Epithelial cell of esophagus (primary cell): Measurements from ENCODE around the gene PNMA8A.

Experiments
- DNase-seq: peaks from one replicate; pipeline ENCODE4 v3.0.0; 2010; ENCODE audit warnings: low read depth
- H3K4me3 ChIP-seq: 2 replicates; pipeline ENCODE4 v1.5.1; 2011; ENCODE audit warnings: mild to moderate bottlenecking, low read length, control low read depth
- TF ChIP-seq, protein P1 (sequence below): IDR thresholded peaks from 2 replicates; pipeline ENCODE4 v1.5.1; 2011; ENCODE audit warnings: low read depth, mild to moderate bottlenecking, low read length, control low read depth, inconsistent platforms; ENCODE audit not compliant: insufficient read depth; ENCODE audit errors: missing control alignments

The PNMA8A gene

DNA sequence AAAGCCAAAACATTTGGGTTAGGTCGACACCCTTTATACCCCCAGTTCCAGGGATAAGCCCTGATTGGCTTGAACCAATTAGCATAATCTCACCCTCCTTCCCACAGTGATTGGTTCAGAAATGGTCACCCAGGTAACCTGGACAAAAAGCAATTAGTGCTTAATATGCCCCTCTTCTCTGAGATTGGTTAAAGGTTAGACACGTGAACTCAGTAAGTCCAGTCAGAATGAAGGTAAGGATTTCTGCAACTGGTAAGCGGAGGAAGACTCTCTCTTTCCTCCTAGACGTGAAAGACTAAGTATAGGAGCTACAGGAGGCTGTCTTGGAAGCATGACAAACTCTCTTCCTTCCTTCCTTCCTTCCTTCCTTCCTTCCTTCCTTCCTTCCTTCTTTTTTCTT is 41.4 kb downstream of the PNMA8A start:
- TF ChIP-seq, protein P1, sequence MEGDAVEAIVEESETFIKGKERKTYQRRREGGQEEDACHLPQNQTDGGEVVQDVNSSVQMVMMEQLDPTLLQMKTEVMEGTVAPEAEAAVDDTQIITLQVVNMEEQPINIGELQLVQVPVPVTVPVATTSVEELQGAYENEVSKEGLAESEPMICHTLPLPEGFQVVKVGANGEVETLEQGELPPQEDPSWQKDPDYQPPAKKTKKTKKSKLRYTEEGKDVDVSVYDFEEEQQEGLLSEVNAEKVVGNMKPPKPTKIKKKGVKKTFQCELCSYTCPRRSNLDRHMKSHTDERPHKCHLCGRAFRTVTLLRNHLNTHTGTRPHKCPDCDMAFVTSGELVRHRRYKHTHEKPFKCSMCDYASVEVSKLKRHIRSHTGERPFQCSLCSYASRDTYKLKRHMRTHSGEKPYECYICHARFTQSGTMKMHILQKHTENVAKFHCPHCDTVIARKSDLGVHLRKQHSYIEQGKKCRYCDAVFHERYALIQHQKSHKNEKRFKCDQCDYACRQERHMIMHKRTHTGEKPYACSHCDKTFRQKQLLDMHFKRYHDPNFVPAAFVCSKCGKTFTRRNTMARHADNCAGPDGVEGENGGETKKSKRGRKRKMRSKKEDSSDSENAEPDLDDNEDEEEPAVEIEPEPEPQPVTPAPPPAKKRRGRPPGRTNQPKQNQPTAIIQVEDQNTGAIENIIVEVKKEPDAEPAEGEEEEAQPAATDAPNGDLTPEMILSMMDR, result no peak
- DNase-seq, result no peak
- no peak overlapping the region for H3K4me3 ChIP-seq

DNA sequence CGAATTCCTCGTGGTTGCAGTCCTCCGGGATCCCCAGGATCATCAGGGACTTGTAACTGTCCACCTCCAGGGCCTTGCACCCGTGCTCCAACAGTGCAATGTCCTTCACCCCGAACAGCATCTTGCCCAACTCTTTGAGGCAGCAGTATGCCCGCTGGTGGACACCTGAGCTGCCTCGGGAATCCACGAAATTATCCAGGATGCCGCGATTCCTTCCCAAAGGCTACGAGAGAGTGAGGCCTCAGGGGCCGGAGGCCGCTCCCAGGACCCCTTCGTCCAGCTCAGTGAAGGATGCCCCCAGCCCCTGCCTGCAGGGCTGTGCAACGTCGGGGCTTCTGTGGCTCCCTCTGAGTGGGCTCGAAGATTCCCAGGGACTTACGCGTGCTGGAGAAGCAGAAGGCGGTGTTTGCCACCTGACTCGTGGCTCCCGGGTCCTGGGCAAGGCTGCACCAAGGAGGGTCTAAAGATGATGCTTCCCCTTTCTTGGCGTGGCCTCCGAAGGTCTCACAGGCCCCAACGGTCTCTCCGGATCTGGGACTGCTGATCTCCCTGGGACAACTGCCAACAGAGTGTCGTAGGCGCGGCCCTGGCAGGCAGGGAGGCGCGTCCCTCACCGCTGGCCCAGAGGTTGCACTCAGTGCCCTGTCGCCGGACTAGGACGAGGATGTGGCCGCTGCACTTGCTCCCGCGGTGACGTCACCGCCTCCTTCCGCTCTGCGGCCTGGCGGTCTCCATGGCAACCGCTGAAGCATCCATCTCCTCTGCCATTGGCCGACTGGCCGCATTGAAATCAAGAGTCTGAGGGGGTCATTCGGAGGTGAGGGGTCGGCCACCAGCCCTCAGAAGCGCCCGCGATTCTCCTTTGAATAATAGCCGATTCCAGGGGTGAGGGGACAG is 42.9 kb downstream of the PNMA8A start, which contains the start of gene PNMA8C:
Gene PNMA8C (minus strand): TSS at position 698 of the 897 bp plus-strand sequence. CDS start 577 bp downstream, at position 121.
- DNase-seq, result no peak
- H3K4me3 ChIP-seq, result no peak within 1 kb of the TSS
- TF ChIP-seq, protein P1, result no peak

DNA sequence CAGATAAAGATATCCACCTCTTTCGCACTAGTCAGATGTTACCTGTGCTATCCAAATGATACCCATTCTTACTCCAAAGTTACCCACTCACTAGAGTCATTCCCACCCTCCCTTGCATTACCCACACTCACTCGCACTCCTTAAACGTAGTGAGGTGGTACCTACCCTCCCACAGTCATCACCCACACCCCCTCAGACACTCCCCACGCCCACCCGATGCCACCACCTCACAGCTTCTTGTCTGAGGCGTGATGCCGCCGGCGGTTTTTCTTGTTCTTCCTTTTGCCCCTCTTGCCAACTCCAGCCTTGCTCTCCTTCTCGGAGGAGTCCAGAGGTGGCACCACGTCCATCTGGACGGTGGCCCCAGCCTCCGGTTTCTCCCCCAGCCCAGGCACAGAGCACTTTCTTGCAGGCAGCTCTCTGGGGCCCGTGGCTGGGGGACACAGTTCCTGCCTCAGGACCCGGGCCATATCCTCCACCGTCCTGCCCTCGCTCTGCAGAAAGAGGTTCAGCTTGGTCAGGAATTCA is 43.8 kb downstream of the PNMA8A start:
- no peak overlapping the region for H3K4me3 ChIP-seq
- TF ChIP-seq, protein P1, result no peak

DNA sequence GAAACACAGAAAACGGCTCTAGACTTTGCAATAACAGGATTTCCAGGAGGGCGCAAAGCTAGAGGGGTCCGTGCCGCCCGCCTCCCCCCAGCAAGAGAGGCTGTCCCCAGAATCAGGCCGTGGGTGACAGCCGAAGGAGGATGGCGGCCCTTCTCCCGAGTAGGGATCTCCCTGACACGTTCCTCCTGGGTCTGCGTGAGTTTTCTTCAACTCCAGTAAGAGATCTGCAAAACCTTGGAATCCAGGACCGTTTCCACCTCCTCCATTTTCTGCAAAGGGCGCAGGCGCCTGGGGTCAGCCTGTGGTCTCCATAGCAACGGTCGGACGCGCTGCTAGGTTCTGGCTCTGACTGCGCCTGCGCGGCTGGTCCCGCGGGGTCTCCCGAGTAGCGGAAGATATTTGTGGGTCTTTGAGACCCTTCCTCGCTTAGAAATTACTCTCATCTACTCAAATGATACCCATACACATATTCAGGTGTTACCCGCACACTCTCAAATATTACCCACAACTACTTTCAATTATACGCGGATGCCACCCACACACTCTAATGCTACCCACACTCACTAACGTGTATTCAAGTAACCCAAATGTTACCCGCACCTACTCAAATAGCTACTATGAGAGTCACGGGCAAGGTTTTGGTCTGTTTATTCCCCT is 44.7 kb downstream of the PNMA8A start:
- TF ChIP-seq, protein P1, result no peak
- H3K4me3 ChIP-seq, result peak overlapping the region; percentile 43
- peak; percentile 65 for DNase-seq

More for the DNA sequence above, 43.8 kb downstream of the PNMA8A start:
- no peak for DNase-seq

DNA sequence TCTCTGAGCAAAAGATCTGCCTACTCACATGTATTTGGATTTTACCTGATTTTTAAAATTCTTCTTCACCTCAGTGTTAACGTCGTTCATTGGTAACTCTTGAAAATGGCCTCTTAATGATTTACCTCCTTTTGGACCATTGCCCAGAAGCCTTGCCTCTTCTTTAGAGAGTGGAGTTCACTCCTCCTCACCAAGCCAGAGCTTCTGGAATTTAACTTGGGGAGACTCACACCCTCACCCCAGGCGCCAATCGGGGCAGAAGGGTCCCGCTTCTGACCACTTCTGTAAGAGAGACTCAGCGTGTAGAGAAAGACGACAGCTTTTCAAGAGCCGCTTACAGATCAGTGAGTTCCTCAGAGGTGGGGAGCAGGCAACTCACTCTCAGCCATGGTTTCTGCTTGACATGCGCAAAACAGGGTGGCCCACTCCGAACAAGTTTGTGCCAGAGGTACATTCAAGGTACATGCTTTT is 45.3 kb downstream of the PNMA8A start:
- TF ChIP-seq, protein P1, result no peak
- no peak for DNase-seq
- H3K4me3 ChIP-seq, result peak overlapping the region; percentile 43

DNA sequence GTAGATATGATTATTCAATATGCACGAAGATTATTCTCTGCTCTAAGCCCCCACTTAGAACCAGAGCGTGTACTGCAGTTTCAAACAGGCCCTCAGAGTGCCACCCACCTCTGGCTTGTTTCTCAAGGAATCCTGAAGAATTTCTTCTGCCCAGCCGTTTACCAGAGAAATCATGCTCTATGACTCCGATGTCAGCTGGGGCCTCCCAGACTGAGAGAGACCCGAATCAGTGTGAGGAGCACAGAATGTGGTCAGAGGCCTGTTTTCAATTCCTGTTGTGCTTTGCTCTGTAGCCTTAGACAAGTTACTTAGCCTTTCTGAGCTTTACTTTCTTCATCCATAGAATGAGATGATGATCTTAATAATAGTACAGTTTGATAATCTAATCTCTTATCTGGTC is 48.2 kb downstream of the PNMA8A start:
- DNase-seq, result no peak
- no peak overlapping the region for H3K4me3 ChIP-seq
- TF ChIP-seq, protein P1, result no peak
